Myometrial cell (primary cell): ENCODE data around the gene COL9A2. TPM values are rescaled to one million over a fixed set of nuclear protein-coding genes. Genes with fewer than 3 reads are reported as not detected.

Experiments
- total RNA-seq: library from RNA; depleted of rRNA; stranded (reverse); fragments of >200 nt; gene quantifications from 2 replicates; pipeline ENCODE4 v1.2.3, GENCODE V29; 2015

The COL9A2 gene
- 0.53 and 3.5 TPM in 2 replicates for total RNA-seq

DNA sequence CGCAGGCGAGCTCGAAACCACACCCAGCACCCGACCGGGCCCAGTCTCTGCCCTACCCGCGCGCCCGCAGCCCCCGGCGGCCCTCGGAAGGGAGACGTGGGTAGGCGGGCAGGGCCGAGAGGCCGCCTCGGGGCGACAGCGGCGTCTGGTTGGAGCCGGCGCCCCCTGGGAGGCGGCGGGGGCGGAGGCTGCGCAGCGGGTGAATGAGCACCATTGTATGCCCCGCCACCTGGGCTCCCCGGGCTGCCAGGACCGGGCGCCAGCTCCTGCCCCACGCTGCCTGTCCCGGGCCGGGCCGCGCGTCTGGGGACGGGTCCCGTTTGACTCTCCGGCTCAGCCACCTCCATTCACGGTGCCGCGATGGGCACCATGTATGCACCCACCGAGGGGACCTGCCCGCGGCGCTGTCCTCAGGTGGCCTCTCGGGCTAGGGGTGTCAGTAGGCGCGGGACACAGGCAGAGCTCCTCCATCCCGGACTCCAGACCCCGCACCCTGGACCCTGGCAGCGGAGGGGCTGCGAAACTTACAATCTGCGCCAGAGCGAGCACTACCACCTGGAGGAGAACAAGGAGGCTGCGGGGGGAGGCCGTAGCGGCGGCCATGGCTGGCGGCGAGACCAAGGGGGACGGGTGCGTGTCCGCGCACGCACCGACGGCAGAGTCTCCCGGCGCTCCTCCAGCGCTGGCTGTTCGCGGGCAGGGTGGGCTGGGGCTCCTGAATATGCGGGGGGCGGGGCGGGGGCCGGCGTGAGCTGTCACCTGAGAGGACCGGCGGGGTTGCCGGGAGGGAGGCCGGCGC lies at the start of gene COL9A2:
Gene COL9A2, minus strand, starts transcription at position 692 of the 799 bp plus-strand sequence. Its CDS starts 89 bp downstream, at position 603.

DNA sequence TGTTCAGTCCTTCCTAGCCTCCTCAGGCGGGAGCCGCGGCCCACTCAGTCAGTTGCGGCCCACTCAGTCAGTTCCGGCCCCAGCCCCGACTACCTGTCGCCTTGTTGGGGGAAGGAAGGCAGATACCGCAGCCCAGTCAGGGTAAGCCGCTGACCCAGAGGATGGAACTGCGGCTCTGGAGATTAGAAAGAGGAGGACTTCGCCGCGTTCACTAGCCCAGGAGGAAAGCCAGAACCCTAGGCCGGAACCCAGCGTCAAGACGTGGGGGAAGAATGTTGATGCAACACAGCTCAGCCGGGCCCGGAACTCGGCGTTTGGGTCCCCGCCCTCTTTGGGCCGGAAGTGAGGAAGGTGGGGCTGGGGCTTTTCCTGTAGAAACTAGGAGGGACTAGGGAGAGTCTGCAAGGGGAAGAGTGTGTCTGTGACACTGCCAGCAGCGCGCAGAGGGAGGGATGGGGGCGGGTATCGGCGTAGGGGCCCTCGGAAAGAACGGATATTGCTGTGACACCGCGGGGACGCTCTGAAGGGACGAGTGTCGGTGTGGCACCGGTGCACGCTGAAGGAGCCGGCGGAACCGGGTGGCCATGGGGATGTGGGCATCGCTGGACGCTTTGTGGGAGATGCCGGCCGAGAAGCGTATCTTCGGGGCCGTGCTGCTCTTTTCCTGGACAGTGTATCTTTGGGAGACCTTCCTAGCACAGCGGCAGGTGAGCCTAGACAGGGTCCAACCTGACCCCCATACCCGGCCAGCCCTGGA lies 59.2 kb downstream of the COL9A2 start, which contains the start of gene ZMPSTE24:
Gene ZMPSTE24, plus strand, starts transcription at position 549 of the 757 bp plus-strand sequence. Its CDS starts 36 bp downstream, at position 585.

Other genes starting within 250 kb of the COL9A2 start
- 74.7 and 75.0 TPM in 2 replicates for gene PPT1, start 220.0 kb downstream of the COL9A2 start, total RNA-seq
- gene RLF, start 155.9 kb downstream of the COL9A2 start, total RNA-seq, result 4.6 and 7.4 TPM in 2 replicates
- gene TMCO2, start 69.3 kb downstream of the COL9A2 start, total RNA-seq, result not detected in 2 replicates
- 44.1 and 52.1 TPM in 2 replicates for gene ZMPSTE24, start 59.0 kb downstream of the COL9A2 start, total RNA-seq
- gene SMAP2, start 56.4 kb upstream of the COL9A2 start, total RNA-seq, result 21.3 and 22.9 TPM in 2 replicates
- 2.0 and 3.4 TPM in 2 replicates for gene ZFP69B, start 133.2 kb upstream of the COL9A2 start, total RNA-seq
- gene ZFP69, start 160.0 kb upstream of the COL9A2 start, total RNA-seq, result 3.2 and 4.0 TPM in 2 replicates
- gene EXO5, start 191.5 kb upstream of the COL9A2 start, total RNA-seq, result 6.1 and 10.8 TPM in 2 replicates
- gene ZNF684, start 214.4 kb upstream of the COL9A2 start, total RNA-seq, result 0.86 and 6.6 TPM in 2 replicates